Measurements from ENCODE around the gene EXOSC6.
"Not testable (repeated sequence)": the region's sequence is repeated elsewhere in the genome, so short reads cannot be mapped to it uniquely, and the experiment has no call there.

EXOSC6 gene

GRCh38 chr16:70250748-70251628 lies 752 bp downstream of the EXOSC6 start:
- no peak for TF ChIP-seq CTCF (IDR thresholded peaks at IDR 0.05; ENCODE audit: control extremely low read depth, extremely low read depth, low read depth, missing control alignments)
- ChIA-PET CTCF (interaction anchor here (0.9 to 5.8 kb wide), 9 partner anchors 11 to 100 kb away, joined by 3 to 38 read pairs (median 4); partner anchors contain the start of gene DDX19B), POLR2A (interaction anchor here (0.6 to 1.3 kb wide), 3 partner anchors 9 to 700 kb away, joined by 3 to 5 read pairs (median 3); partner anchors contain the start of gene AARS1)
- peak; percentile 62 for DNase-seq (ENCODE audit: extremely low spot score)

- DNase-seq (ENCODE audit: extremely low spot score); CTCF ChIA-PET: not testable (repeated sequence)
- POLR2A ChIA-PET = interaction anchor here (0.7 kb wide), 1 partner anchor 480 kb away, joined by 4 read pairs; no protein-coding TSS in a partner anchor
Observed at GRCh38 chr16:70249697-70250096, 2.0 kb downstream of the EXOSC6 start.

GRCh38 chr16:70238773-70239172 lies 13.0 kb downstream of the EXOSC6 start:
- DNase-seq (ENCODE audit: extremely low spot score); CTCF ChIA-PET; POLR2A ChIA-PET: not testable (repeated sequence)

- DNase-seq (ENCODE audit: extremely low spot score); POLR2A ChIA-PET; CTCF ChIA-PET: not testable (repeated sequence)
Observed at GRCh38 chr16:70231831-70232230, 19.9 kb downstream of the EXOSC6 start.

- POLR2A ChIA-PET; CTCF ChIA-PET; DNase-seq (ENCODE audit: extremely low spot score): not testable (repeated sequence)
Observed at GRCh38 chr16:70226024-70226423, 25.7 kb downstream of the EXOSC6 start.

- POLR2A ChIA-PET; DNase-seq (ENCODE audit: extremely low spot score); CTCF ChIA-PET: not testable (repeated sequence)
Observed at GRCh38 chr16:70225430-70225829, 26.3 kb downstream of the EXOSC6 start.

GRCh38 chr16:70224645-70225044 lies 27.1 kb downstream of the EXOSC6 start:
- POLR2A ChIA-PET; DNase-seq (ENCODE audit: extremely low spot score): not testable (repeated sequence)

GRCh38 chr16:70223971-70224513 lies 27.7 kb downstream of the EXOSC6 start:
- CTCF ChIA-PET; POLR2A ChIA-PET; DNase-seq (ENCODE audit: extremely low spot score): not testable (repeated sequence)

More at GRCh38 chr16:70224645-70225044, 27.1 kb downstream of the EXOSC6 start:
- CTCF ChIA-PET = not testable (repeated sequence)

- DNase-seq (ENCODE audit: extremely low spot score); POLR2A ChIA-PET; CTCF ChIA-PET: not testable (repeated sequence)
Observed at GRCh38 chr16:70223216-70223615, 28.5 kb downstream of the EXOSC6 start.

- CTCF ChIA-PET; POLR2A ChIA-PET; DNase-seq (ENCODE audit: extremely low spot score): not testable (repeated sequence)
Observed at GRCh38 chr16:70222574-70222973, 29.2 kb downstream of the EXOSC6 start.

GRCh38 chr16:70218586-70218985 lies 33.2 kb downstream of the EXOSC6 start:
- CTCF ChIA-PET; POLR2A ChIA-PET; DNase-seq (ENCODE audit: extremely low spot score): not testable (repeated sequence)

- CTCF ChIA-PET; DNase-seq (ENCODE audit: extremely low spot score); POLR2A ChIA-PET: not testable (repeated sequence)
Observed at GRCh38 chr16:70206382-70206781, 45.4 kb downstream of the EXOSC6 start.

GRCh38 chr16:70204668-70205405 lies 46.9 kb downstream of the EXOSC6 start:
- CTCF ChIA-PET; DNase-seq (ENCODE audit: extremely low spot score); POLR2A ChIA-PET: not testable (repeated sequence)

- CTCF ChIA-PET; DNase-seq (ENCODE audit: extremely low spot score); POLR2A ChIA-PET: not testable (repeated sequence)
Observed at GRCh38 chr16:70204010-70204409, 47.7 kb downstream of the EXOSC6 start.

GRCh38 chr16:70203508-70203907 lies 48.2 kb downstream of the EXOSC6 start:
- CTCF ChIA-PET; DNase-seq (ENCODE audit: extremely low spot score); POLR2A ChIA-PET: not testable (repeated sequence)

- CTCF ChIA-PET, POLR2A ChIA-PET: not testable (repeated sequence)
Observed at GRCh38 chr16:70200063-70200462, 51.7 kb downstream of the EXOSC6 start.

GRCh38 chr16:70199170-70199569 lies 52.6 kb downstream of the EXOSC6 start:
- POLR2A ChIA-PET; DNase-seq (ENCODE audit: extremely low spot score); CTCF ChIA-PET: not testable (repeated sequence)

More at GRCh38 chr16:70200063-70200462, 51.7 kb downstream of the EXOSC6 start:
- DNase-seq (ENCODE audit: extremely low spot score) = not testable (repeated sequence)
